Osteoblast (primary cell): Measurements from ENCODE around the gene SNX19. TPM values are rescaled to one million over a fixed set of nuclear protein-coding genes. Genes with fewer than 3 reads are reported as not detected.

Source experiments
- DNase-seq: peaks from one replicate; pipeline ENCODE4 v3.0.0; 2011; ENCODE audit warnings: low spot score, mixed read lengths; ENCODE audit not compliant: insufficient read length; ENCODE audit errors: missing footprints
- H2AFZ ChIP-seq: 2 replicates; pipeline ENCODE4 v1.6.0; 2011; ENCODE audit warnings: mild to moderate bottlenecking, low read length
- H3K27ac ChIP-seq: 2 replicates; pipeline ENCODE4 v1.5.1; 2011; ENCODE audit warnings: mild to moderate bottlenecking, low read depth, low read length, moderate library complexity
- H3K27me3 ChIP-seq: 2 replicates; pipeline ENCODE4 v1.6.0; 2012; ENCODE audit warnings: mild to moderate bottlenecking, control low read depth, inconsistent platforms, low read length, moderate library complexity; ENCODE audit not compliant: insufficient read depth
- H3K36me3 ChIP-seq: 2 replicates; pipeline ENCODE4 v1.5.1; 2011; ENCODE audit warnings: mild to moderate bottlenecking, low read length, control low read depth, moderate library complexity; ENCODE audit not compliant: insufficient read depth
- H3K4me1 ChIP-seq: 2 replicates; pipeline ENCODE4 v1.5.1; 2011; ENCODE audit warnings: mild to moderate bottlenecking, low read length, control low read depth, moderate library complexity; ENCODE audit not compliant: insufficient read depth
- H3K4me2 ChIP-seq: 2 replicates; pipeline ENCODE4 v1.6.0; 2011; ENCODE audit warnings: mild to moderate bottlenecking, low read length; ENCODE audit not compliant: insufficient read depth
- H3K4me3 ChIP-seq: fragments of 200-600 bp; sonication (generic); 3 replicates; pipeline ENCODE4 v1.5.1; 2012; ENCODE audit warnings: mild to moderate bottlenecking, low read length, inconsistent platforms; ENCODE audit not compliant: insufficient read depth
- H3K79me2 ChIP-seq: 2 replicates; pipeline ENCODE4 v1.6.0; 2012; ENCODE audit warnings: mild to moderate bottlenecking, low read length, control low read depth, inconsistent platforms; ENCODE audit not compliant: insufficient read depth
- H3K9me3 ChIP-seq: 2 replicates; pipeline ENCODE4 v1.5.1; 2011; ENCODE audit warnings: low read depth, low read length, control low read depth
- H4K20me1 ChIP-seq: 2 replicates; pipeline ENCODE4 v1.6.0; 2012; ENCODE audit warnings: mild to moderate bottlenecking, low read length, control low read depth; ENCODE audit not compliant: insufficient read depth
- total RNA-seq: library from RNA; depleted of rRNA; stranded (reverse); fragments of >200 nt; gene quantifications from 2 replicates; pipeline ENCODE4 v1.2.3, GENCODE V29; 2012
- TF ChIP-seq, protein P1 (sequence below): IDR thresholded peaks from 2 replicates; pipeline ENCODE4 v1.5.1; 2011; ENCODE audit warnings: mild to moderate bottlenecking, low read depth, low read length, moderate library complexity; ENCODE audit errors: extremely low read depth

The SNX19 gene
- total RNA-seq, 1 donor, result 124 TPM

DNA sequence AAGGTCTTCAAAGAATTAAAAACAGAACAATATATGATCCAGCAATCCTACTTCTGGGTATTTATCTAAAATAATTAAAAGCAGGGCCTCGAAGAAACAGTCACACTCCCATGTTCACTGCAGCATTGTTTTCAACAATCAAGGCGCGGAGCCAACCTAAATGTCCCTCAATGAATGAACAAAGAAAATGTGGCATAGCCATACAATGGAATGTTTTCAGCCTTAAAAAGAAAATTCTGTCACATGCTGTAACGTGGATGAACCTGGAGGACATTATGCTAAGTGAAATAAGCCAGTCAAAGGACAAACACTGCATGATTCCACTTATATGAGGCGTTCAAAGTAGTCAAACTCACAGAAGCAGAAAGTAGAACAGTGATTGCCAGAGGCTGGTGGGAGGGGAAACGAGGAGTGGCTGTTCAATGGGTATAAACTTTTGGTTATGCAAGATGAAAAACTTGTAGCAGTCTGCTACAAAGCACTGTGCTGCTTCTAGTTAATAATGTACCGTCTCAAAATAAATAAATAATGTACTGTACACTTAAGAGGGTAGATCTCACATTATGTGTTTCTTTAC lies 41.2 kb downstream of the SNX19 start:
- H3K4me3 ChIP-seq, result no peak overlapping the region
- H4K20me1 ChIP-seq, result no peaks in the 10 kb centered on the region
- no peak overlapping the region for H3K4me2 ChIP-seq
- no peaks in the 10 kb centered on the region for H3K27me3 ChIP-seq
- H3K27ac ChIP-seq, result peak overlapping the region; percentile 85
- no peaks in the 10 kb centered on the region for H3K9me3 ChIP-seq
- DNase-seq, result no peak
- peaks cover 59% of the 10 kb centered on the region for H3K36me3 ChIP-seq
- TF ChIP-seq, protein P1, sequence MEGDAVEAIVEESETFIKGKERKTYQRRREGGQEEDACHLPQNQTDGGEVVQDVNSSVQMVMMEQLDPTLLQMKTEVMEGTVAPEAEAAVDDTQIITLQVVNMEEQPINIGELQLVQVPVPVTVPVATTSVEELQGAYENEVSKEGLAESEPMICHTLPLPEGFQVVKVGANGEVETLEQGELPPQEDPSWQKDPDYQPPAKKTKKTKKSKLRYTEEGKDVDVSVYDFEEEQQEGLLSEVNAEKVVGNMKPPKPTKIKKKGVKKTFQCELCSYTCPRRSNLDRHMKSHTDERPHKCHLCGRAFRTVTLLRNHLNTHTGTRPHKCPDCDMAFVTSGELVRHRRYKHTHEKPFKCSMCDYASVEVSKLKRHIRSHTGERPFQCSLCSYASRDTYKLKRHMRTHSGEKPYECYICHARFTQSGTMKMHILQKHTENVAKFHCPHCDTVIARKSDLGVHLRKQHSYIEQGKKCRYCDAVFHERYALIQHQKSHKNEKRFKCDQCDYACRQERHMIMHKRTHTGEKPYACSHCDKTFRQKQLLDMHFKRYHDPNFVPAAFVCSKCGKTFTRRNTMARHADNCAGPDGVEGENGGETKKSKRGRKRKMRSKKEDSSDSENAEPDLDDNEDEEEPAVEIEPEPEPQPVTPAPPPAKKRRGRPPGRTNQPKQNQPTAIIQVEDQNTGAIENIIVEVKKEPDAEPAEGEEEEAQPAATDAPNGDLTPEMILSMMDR, result no peak
- H3K79me2 ChIP-seq, result no peaks in the 10 kb centered on the region
- H3K4me1 ChIP-seq, result peaks cover 34% of the 10 kb centered on the region
- H2AFZ ChIP-seq, result no peak overlapping the region

DNA sequence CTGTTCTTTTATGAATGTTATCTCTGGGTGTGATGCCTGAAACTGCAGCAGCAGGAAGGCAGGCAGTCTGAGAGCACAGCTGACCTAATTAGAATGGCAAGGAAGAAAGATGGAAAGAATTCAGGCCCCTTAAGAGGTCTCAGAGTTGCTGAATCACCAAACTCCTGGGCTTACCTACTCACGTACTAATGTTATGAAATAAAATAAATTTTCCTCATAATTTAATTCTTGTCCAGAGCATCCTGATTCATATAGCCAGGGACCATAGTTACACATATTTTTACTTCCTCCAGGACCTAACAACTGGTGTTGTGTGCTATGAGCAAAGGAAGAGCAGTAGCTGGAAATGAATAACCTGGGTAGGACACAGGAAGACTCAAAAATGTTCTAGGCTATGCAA lies 41.9 kb downstream of the SNX19 start:
- no peak for DNase-seq
- Histone ChIP-seq H3K27ac (peak overlapping the region; percentile 85), H4K20me1 (no peaks in the 10 kb centered on the region), H2AFZ (no peak overlapping the region), H3K9me3 (no peaks in the 10 kb centered on the region), H3K4me1 (peaks cover 34% of the 10 kb centered on the region), H3K4me3 (no peak overlapping the region), H3K27me3 (no peaks in the 10 kb centered on the region), H3K36me3 (peaks cover 55% of the 10 kb centered on the region), H3K79me2 (no peaks in the 10 kb centered on the region), H3K4me2 (no peak overlapping the region)
- TF ChIP-seq, protein P1, result no peak

DNA sequence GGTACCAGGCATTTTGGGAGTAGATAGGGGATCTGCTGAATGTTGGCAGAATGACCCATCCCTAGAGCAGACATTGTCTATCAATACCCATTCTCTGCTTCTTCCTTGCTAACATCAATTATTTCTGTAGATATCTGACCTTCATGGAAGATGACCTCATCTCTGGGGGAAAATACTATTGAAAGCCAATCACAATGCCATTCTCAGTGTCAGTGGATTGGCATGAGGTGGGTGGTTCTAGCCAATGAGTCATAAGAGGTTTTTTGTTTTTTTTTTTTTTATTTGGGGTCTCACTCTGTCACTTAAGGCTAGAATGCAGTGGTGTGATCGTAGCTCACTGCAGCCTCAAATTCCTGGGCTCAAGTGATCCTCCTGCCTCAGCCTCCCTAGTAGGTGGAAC lies 42.5 kb downstream of the SNX19 start:
- H3K27ac ChIP-seq, result peak overlapping the region; percentile 85
- H3K79me2 ChIP-seq, result no peaks in the 10 kb centered on the region
- no peak overlapping the region for H2AFZ ChIP-seq
- H3K27me3 ChIP-seq, result no peaks in the 10 kb centered on the region
- no peaks in the 10 kb centered on the region for H4K20me1 ChIP-seq
- TF ChIP-seq, protein P1, result no peak
- H3K4me3 ChIP-seq, result no peak overlapping the region
- H3K4me1 ChIP-seq, result peaks cover 34% of the 10 kb centered on the region
- H3K36me3 ChIP-seq, result peaks cover 52% of the 10 kb centered on the region
- peak; percentile 81 for DNase-seq
- peak overlapping the region; percentile 3 for H3K4me2 ChIP-seq
- no peaks in the 10 kb centered on the region for H3K9me3 ChIP-seq

DNA sequence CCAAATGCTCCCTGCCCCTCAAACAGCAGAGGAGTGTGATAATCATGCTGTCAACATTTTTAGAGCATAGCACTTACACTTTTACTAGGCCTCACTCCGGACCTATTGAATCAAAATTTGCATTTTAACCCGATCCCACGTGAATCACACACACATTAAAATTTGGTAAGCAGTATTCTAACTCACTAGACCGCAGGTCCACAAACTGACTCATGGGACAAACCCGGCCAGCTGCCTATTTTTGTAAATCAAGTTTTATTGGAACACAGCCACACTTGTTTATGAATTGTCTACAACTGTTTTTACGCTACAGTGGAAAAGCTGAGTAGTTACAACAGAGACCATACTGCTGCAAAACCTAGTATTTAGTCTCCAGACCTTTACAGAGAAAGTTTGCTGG lies 43.3 kb downstream of the SNX19 start:
- Histone ChIP-seq H3K4me1 (peaks cover 34% of the 10 kb centered on the region), H2AFZ (peak overlapping the region; percentile 20), H3K9me3 (no peaks in the 10 kb centered on the region), H4K20me1 (no peaks in the 10 kb centered on the region), H3K4me2 (peak overlapping the region; percentile 3), H3K36me3 (peaks cover 44% of the 10 kb centered on the region), H3K79me2 (no peaks in the 10 kb centered on the region), H3K4me3 (no peak overlapping the region), H3K27ac (peak overlapping the region; percentile 85), H3K27me3 (no peaks in the 10 kb centered on the region)
- TF ChIP-seq, protein P1, result no peak
- DNase-seq, result peak; percentile 73
